ENCODE measurements around the gene CFAP141. TPM values are rescaled to one million over a fixed set of nuclear protein-coding genes. Genes with fewer than 3 reads are reported as not detected.

CFAP141 gene
- total and polyA plus RNA-seq, 2 of the 13 experiments (the other 11 are each of a cell fraction or from before 2014, with no cell fraction given), result not detected

DNA sequence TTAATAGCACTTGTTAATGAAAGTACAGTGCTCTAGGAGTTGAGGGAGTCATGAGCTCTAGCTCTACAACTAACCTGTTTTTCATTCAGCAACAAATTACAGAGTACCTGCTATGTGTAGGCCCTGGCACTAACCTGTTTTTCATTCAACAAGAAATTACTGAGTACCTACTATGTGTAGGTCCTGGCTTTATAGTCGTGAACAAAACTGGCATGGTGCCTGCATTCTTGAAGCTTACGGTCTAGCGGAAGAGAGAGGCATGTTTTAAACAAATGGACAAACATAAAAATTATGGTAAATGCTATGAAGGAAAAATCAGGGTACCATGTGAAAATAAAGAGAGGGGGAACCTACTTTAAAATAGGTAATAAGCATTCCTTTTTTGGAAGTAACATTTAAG is 12.4 kb upstream of the CFAP141 start:
- no peaks in the 10 kb centered on the region for H3K9me3 ChIP-seq (ENCODE audit: low read length)
- intact Hi-C loops (cut with micrococcal nuclease; ENCODE audit: unreplicated experiment) (no loop called here), in situ Hi-C loops (cut with HindIII; ENCODE audit: extremely low pct_ligation_motif_present, low pct_unique_long_range_greater_than_20kb) (no loop called here)
- ChIA-PET CTCF (ENCODE audit: low intra/inter-chr PET ratio, low total read pairs) (no interaction called here), POLR2A (interaction anchor here (0.7 to 3.0 kb wide), 8 partner anchors 9 to 256 kb away, joined by 3 to 29 read pairs (median 6); partner anchors contain the start of gene SLC39A1)
- no TSS peak for BruUV-seq (replicated peaks)
- peak overlapping the region; percentile 100 for H3K9ac ChIP-seq (ENCODE audit: insufficient read depth, low read depth, low read length)
- H3K27me3 ChIP-seq (ENCODE audit: control insufficient read depth in 1 of 2, insufficient read depth in 2 of 2, low read length in 2 of 2), result no peaks in the 10 kb centered on the region; a peak in 1 of 5 replicates
- no peak for TF ChIP-seq FOXM1 (CRISPR knock-in tag; IDR thresholded peaks at IDR 0.05)
- no peak for TF ChIP-seq MED1 (CRISPR knock-in tag; IDR thresholded peaks at IDR 0.05)
- no peak for TF ChIP-seq ZNF430 (CRISPR knock-in tag; IDR thresholded peaks at IDR 0.05)
- TF ChIP-seq, protein P1, sequence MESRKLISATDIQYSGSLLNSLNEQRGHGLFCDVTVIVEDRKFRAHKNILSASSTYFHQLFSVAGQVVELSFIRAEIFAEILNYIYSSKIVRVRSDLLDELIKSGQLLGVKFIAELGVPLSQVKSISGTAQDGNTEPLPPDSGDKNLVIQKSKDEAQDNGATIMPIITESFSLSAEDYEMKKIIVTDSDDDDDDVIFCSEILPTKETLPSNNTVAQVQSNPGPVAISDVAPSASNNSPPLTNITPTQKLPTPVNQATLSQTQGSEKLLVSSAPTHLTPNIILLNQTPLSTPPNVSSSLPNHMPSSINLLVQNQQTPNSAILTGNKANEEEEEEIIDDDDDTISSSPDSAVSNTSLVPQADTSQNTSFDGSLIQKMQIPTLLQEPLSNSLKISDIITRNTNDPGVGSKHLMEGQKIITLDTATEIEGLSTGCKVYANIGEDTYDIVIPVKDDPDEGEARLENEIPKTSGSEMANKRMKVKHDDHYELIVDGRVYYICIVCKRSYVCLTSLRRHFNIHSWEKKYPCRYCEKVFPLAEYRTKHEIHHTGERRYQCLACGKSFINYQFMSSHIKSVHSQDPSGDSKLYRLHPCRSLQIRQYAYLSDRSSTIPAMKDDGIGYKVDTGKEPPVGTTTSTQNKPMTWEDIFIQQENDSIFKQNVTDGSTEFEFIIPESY (CRISPR knock-in tag; IDR thresholded peaks at IDR 0.05), result peak; percentile 77
- TF ChIP-seq TEAD2 (CRISPR knock-in tag; IDR thresholded peaks at IDR 0.05), result no peak
- TF ChIP-seq ZKSCAN1 (IDR thresholded peaks at IDR 0.05; ENCODE audit: low read length), result peak; percentile 86
- TF ChIP-seq, protein P2, sequence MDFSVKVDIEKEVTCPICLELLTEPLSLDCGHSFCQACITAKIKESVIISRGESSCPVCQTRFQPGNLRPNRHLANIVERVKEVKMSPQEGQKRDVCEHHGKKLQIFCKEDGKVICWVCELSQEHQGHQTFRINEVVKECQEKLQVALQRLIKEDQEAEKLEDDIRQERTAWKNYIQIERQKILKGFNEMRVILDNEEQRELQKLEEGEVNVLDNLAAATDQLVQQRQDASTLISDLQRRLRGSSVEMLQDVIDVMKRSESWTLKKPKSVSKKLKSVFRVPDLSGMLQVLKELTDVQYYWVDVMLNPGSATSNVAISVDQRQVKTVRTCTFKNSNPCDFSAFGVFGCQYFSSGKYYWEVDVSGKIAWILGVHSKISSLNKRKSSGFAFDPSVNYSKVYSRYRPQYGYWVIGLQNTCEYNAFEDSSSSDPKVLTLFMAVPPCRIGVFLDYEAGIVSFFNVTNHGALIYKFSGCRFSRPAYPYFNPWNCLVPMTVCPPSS (IDR thresholded peaks at IDR 0.05), result no peak
- no peak for TF ChIP-seq ZSCAN22 (CRISPR knock-in tag; IDR thresholded peaks at IDR 0.05)
- TF ChIP-seq ZNF510 (CRISPR knock-in tag; IDR thresholded peaks at IDR 0.05; ENCODE audit: low read depth), result no peak
- TF ChIP-seq, protein P3, sequence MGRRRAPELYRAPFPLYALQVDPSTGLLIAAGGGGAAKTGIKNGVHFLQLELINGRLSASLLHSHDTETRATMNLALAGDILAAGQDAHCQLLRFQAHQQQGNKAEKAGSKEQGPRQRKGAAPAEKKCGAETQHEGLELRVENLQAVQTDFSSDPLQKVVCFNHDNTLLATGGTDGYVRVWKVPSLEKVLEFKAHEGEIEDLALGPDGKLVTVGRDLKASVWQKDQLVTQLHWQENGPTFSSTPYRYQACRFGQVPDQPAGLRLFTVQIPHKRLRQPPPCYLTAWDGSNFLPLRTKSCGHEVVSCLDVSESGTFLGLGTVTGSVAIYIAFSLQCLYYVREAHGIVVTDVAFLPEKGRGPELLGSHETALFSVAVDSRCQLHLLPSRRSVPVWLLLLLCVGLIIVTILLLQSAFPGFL (CRISPR knock-in tag; IDR thresholded peaks at IDR 0.05), result no peak
- no peak overlapping the region for H2AFZ ChIP-seq (ENCODE audit: low read length)
- H3K27ac ChIP-seq (ENCODE audit: extremely low read length, insufficient read depth, low read length), result peak overlapping the region; percentile 100
- no peak for FAIRE-seq
- peaks cover 16% of the 10 kb centered on the region for H4K20me1 ChIP-seq (ENCODE audit: insufficient read depth, low read length)
- WGBS (ENCODE audit: low lambda C conversion rate), result 63% methylated on average over 3 of the region's 3 CpGs
- peak overlapping the region; percentile 89 for H3K4me2 ChIP-seq (ENCODE audit: low read depth, low read length)
- peak overlapping the region; percentile 3 to 99 (median 90); a peak in 5 of 6 replicates for H3K4me3 ChIP-seq (replicated peaks in 1 of 3; ENCODE audit: insufficient read depth in 1 of 3, low read depth in 2 of 3, low read length in 3 of 3)
- no peak for ATAC-seq
- H3K4me1 ChIP-seq (ENCODE audit: insufficient read depth, low read length), result peaks cover 79% of the 10 kb centered on the region
- peaks cover 63% of the 10 kb centered on the region for H3K79me2 ChIP-seq (ENCODE audit: insufficient read depth, low read length)
- DNase-seq (ENCODE audit: low spot score), result no peak
- H3K36me3 ChIP-seq (replicated peaks in 1 of 2; ENCODE audit: control insufficient read depth in 1 of 2, insufficient read depth in 2 of 2, low read length in 2 of 2), result peaks cover 3 to 23% of the 10 kb centered on the region in 2 experiments; a peak in 3 of 5 replicates

Measured in HepG2 (cell line).